A549 treated with CORT108297 at 1 μM for 4 hours (cell line): Measurements from ENCODE around the gene STX1A. TPM values are rescaled to one million over a fixed set of nuclear protein-coding genes. Genes with fewer than 3 reads are reported as not detected.

ENCODE experiments used
- total RNA-seq: library from RNA; stranded (reverse); fragments of 200-300 nt; extraction: Qiagen RNA extraction; gene quantifications from 5 replicates; pipeline ENCODE4 v1.2.3, GENCODE V29; 2022

STX1A gene
- 69.7 to 85.9 TPM (median 79.3 TPM) in 5 replicates for total RNA-seq

GRCh38 chr7:73718905-73719805, at the start of gene STX1A:
Gene STX1A, minus strand, starts transcription at chr7:73719669. Its CDS starts 38 bp downstream, at chr7:73719631.

GRCh38 chr7:73738612-73739386, 19.3 kb upstream of the STX1A start, which contains the start of gene ABHD11:
Gene ABHD11, minus strand, starts transcription at chr7:73738802. Its CDS starts 32 bp downstream, at chr7:73738770.

GRCh38 chr7:73683056-73683787, 36.2 kb downstream of the STX1A start, which contains the start of the genes BUD23 and DNAJC30:
Gene BUD23, plus strand, starts transcription at chr7:73683597. Its CDS starts 29 bp downstream, at chr7:73683626.
Gene DNAJC30, minus strand, starts transcription at chr7:73683453. Its CDS starts 30 bp downstream, at chr7:73683423.

GRCh38 chr7:73667344-73668102, 51.9 kb downstream of the STX1A start, which contains the start of gene VPS37D:
Gene VPS37D, plus strand, starts transcription at chr7:73667831. Its CDS starts 128 bp downstream, at chr7:73667959.

Other genes starting within 250 kb of the STX1A start
- 50.4 to 65.4 TPM (median 57.5 TPM) in 5 replicates for gene BAZ1B, start 197.4 kb downstream of the STX1A start, total RNA-seq
- 60.4 to 77.9 TPM (median 68.9 TPM) in 5 replicates for gene BCL7B, start 162.0 kb downstream of the STX1A start, total RNA-seq
- 50.9 to 57.8 TPM (median 53.4 TPM) in 5 replicates for gene TBL2, start 141.1 kb downstream of the STX1A start, total RNA-seq
- 0.45 to 2.1 TPM (median 1.1 TPM) in 5 replicates for gene MLXIPL, start 95.1 kb downstream of the STX1A start, total RNA-seq
- 2.4 to 6.4 TPM (median 4.7 TPM) in 5 replicates for gene VPS37D, start 51.8 kb downstream of the STX1A start, total RNA-seq
- gene DNAJC30, start 36.2 kb downstream of the STX1A start, total RNA-seq = 7.5 to 10.5 TPM (median 10.2 TPM) in 5 replicates
- 126 to 159 TPM (median 134 TPM) in 5 replicates for gene BUD23, start 36.1 kb downstream of the STX1A start, total RNA-seq
- gene ABHD11, start 19.1 kb upstream of the STX1A start, total RNA-seq = 20.2 to 26.6 TPM (median 25.6 TPM) in 5 replicates
- gene CLDN3, start 50.6 kb upstream of the STX1A start, total RNA-seq = 1.2 to 3.8 TPM (median 3.4 TPM) in 5 replicates
- gene CLDN4, start 111.3 kb upstream of the STX1A start, total RNA-seq = 3.6 to 5.3 TPM (median 4.6 TPM) in 5 replicates
- gene METTL27, start 122.8 kb upstream of the STX1A start, total RNA-seq = 6.9 to 12.4 TPM (median 11.5 TPM) in 5 replicates
- 0.26 TPM in 1 of 5 replicates, not detected in the others for gene TMEM270, start 141.5 kb upstream of the STX1A start, total RNA-seq